NT2/D1 (cell line): Measurements from ENCODE around the gene TNS1.

Experiments
- DNase-seq: peaks from one replicate; pipeline ENCODE4 v3.0.0-alpha.2; 2011; ENCODE audit warnings: low read depth, low spot score
- H3K27me3 ChIP-seq: 2 replicates; pipeline ENCODE4 v1.6.0; 2011; ENCODE audit warnings: mild to moderate bottlenecking; ENCODE audit not compliant: insufficient read length, insufficient read depth
- H3K36me3 ChIP-seq: 2 replicates; pipeline ENCODE4 v1.6.1; 2011; ENCODE audit warnings: mild to moderate bottlenecking, low read length, mixed read lengths; ENCODE audit not compliant: insufficient read depth, insufficient read length
- H3K4me1 ChIP-seq: 2 replicates; pipeline ENCODE4 v1.5.1; 2011; ENCODE audit not compliant: insufficient read depth, insufficient read length
- H3K4me3 ChIP-seq: 2 replicates; pipeline ENCODE4 v1.5.1; 2011; ENCODE audit warnings: low read depth; ENCODE audit not compliant: insufficient read length
- H3K9ac ChIP-seq: 2 replicates; pipeline ENCODE4 v1.6.0; 2011; ENCODE audit warnings: low read depth; ENCODE audit not compliant: insufficient read length
- H3K9me3 ChIP-seq: 2 replicates; pipeline ENCODE4 v1.5.1; 2011; ENCODE audit warnings: mild to moderate bottlenecking, low read length; ENCODE audit not compliant: insufficient read depth
- SUZ12 ChIP-seq: IDR thresholded peaks from 2 replicates; pipeline ENCODE4 v1.6.1; 2011; ENCODE audit not compliant: insufficient read length, insufficient read depth; ENCODE audit errors: extremely low read depth
- YY1 ChIP-seq: IDR thresholded peaks from 2 replicates; pipeline ENCODE4 v1.6.1; 2011; ENCODE audit not compliant: insufficient read length, insufficient read depth
- ZNF274 ChIP-seq: IDR thresholded peaks from 2 replicates; pipeline ENCODE4 v1.6.1; 2011; ENCODE audit warnings: mild to moderate bottlenecking, low read depth, low read length

Gene TNS1

GRCh38 chr2:218002143-218002844 is 501 bp downstream of the TNS1 start:
- no peak for DNase-seq
- Histone ChIP-seq H3K9ac (peak overlapping the region; percentile 66), H3K4me1 (peaks cover 12% of the 10 kb centered on the region), H3K4me3 (no peak overlapping the region), H3K27me3 (no peaks in the 10 kb centered on the region), H3K9me3 (no peaks in the 10 kb centered on the region), H3K36me3 (peaks cover 4% of the 10 kb centered on the region)
- TF ChIP-seq ZNF274 (no peak), YY1 (no peak), SUZ12 (no peak)

- Histone ChIP-seq H3K36me3 (peaks cover 4% of the 10 kb centered on the region), H3K9ac (no peak overlapping the region), H3K27me3 (no peaks in the 10 kb centered on the region), H3K9me3 (no peaks in the 10 kb centered on the region), H3K4me1 (peaks cover 12% of the 10 kb centered on the region), H3K4me3 (no peak overlapping the region)
- no peak for DNase-seq
- TF ChIP-seq ZNF274 (no peak), SUZ12 (no peak), YY1 (no peak)
These were observed 1.2 kb downstream of the TNS1 start for GRCh38 chr2:218001629-218002028.

- Histone ChIP-seq H3K36me3 (peaks cover 4% of the 10 kb centered on the region), H3K4me1 (peaks cover 27% of the 10 kb centered on the region), H3K27me3 (no peaks in the 10 kb centered on the region), H3K9ac (no peak overlapping the region), H3K9me3 (no peaks in the 10 kb centered on the region), H3K4me3 (no peak overlapping the region)
- TF ChIP-seq SUZ12 (no peak), ZNF274 (no peak), YY1 (no peak)
- DNase-seq = no peak
These were observed 2.7 kb downstream of the TNS1 start for GRCh38 chr2:218000136-218000535.

GRCh38 chr2:217999595-217999959 is 3.2 kb downstream of the TNS1 start:
- Histone ChIP-seq H3K9ac (no peak overlapping the region), H3K36me3 (peaks cover 4% of the 10 kb centered on the region), H3K4me1 (peaks cover 31% of the 10 kb centered on the region), H3K27me3 (no peaks in the 10 kb centered on the region), H3K4me3 (no peak overlapping the region), H3K9me3 (no peaks in the 10 kb centered on the region)
- no peak for DNase-seq
- no peak for TF ChIP-seq SUZ12
- TF ChIP-seq ZNF274 = no peak
- no peak for TF ChIP-seq YY1

- Histone ChIP-seq H3K27me3 (no peaks in the 10 kb centered on the region), H3K36me3 (peaks cover 4% of the 10 kb centered on the region), H3K4me3 (no peak overlapping the region), H3K9ac (no peak overlapping the region), H3K4me1 (peaks cover 34% of the 10 kb centered on the region), H3K9me3 (no peaks in the 10 kb centered on the region)
- TF ChIP-seq ZNF274 = no peak
- no peak for TF ChIP-seq YY1
- TF ChIP-seq SUZ12 = no peak
- no peak for DNase-seq
These were observed 3.7 kb downstream of the TNS1 start for GRCh38 chr2:217998926-217999594.

- no peak for DNase-seq
- Histone ChIP-seq H3K9me3 (no peaks in the 10 kb centered on the region), H3K9ac (no peak overlapping the region), H3K4me3 (no peak overlapping the region), H3K36me3 (peaks cover 11% of the 10 kb centered on the region), H3K4me1 (peaks cover 29% of the 10 kb centered on the region), H3K27me3 (no peaks in the 10 kb centered on the region)
- TF ChIP-seq YY1 (no peak), ZNF274 (no peak), SUZ12 (no peak)
These were observed 5.3 kb downstream of the TNS1 start for GRCh38 chr2:217997510-217997909.

- no peak for TF ChIP-seq YY1
- TF ChIP-seq SUZ12 = no peak
- no peak for TF ChIP-seq ZNF274
- H3K36me3 ChIP-seq = peaks cover 15% of the 10 kb centered on the region
- peaks cover 25% of the 10 kb centered on the region for H3K4me1 ChIP-seq
- DNase-seq = no peak
- H3K27me3 ChIP-seq = no peaks in the 10 kb centered on the region
- H3K4me3 ChIP-seq = no peak overlapping the region
- H3K9me3 ChIP-seq = no peaks in the 10 kb centered on the region
- H3K9ac ChIP-seq = no peak overlapping the region
These were observed 6.4 kb downstream of the TNS1 start for GRCh38 chr2:217996361-217996760.
